ENCODE measurements around the gene ST6GALNAC2.
A peak's percentile ranks its signal among the peaks of the same experiment; 100 is the strongest.
"Not testable (repeated sequence)": the region's sequence is repeated elsewhere in the genome, so short reads cannot be mapped to it uniquely, and the experiment has no call there.

Gene ST6GALNAC2

GRCh38 chr17:76540381-76541300, 45.0 kb downstream of the ST6GALNAC2 start:
- peaks cover 53 to 66% of the 10 kb centered on the region in 2 donors for H3K27me3 Mint-ChIP-seq
- H3K4me1 Mint-ChIP-seq, result peaks cover 17 to 25% of the 10 kb centered on the region in 2 donors
- ATAC-seq (replicated peaks) (peak; percentile 76), DNase-seq (no peak)
- peak overlapping the region; percentile 45 to 67 for H3K4me3 Mint-ChIP-seq
- peaks cover 1 to 7% of the 10 kb centered on the region in 2 donors for H3K36me3 Mint-ChIP-seq
- H3K9me3 Mint-ChIP-seq, result no peaks in the 10 kb centered on the region
- H3K27ac Mint-ChIP-seq, result no peak overlapping the region

GRCh38 chr17:76539631-76540271, 45.9 kb downstream of the ST6GALNAC2 start, which contains the start of gene PRCD:
TSS of gene PRCD (plus strand) at chr17:76540044. CDS start at chr17:76540142, 98 bp downstream.
- peaks cover 1 to 7% of the 10 kb centered on the region in 2 donors for H3K36me3 Mint-ChIP-seq
- peaks cover 56 to 72% of the 10 kb centered on the region in 2 donors for H3K27me3 Mint-ChIP-seq
- no peak for DNase-seq
- no peak for ATAC-seq (replicated peaks)
- H3K4me1 Mint-ChIP-seq, result peaks cover 24 to 32% of the 10 kb centered on the region in 2 donors
- H3K27ac Mint-ChIP-seq, result peak within 1 kb of the TSS; percentile 26
- no peaks in the 10 kb centered on the region for H3K9me3 Mint-ChIP-seq
- H3K4me3 Mint-ChIP-seq, result peak within 1 kb of the TSS; percentile 55 to 67

DNA sequence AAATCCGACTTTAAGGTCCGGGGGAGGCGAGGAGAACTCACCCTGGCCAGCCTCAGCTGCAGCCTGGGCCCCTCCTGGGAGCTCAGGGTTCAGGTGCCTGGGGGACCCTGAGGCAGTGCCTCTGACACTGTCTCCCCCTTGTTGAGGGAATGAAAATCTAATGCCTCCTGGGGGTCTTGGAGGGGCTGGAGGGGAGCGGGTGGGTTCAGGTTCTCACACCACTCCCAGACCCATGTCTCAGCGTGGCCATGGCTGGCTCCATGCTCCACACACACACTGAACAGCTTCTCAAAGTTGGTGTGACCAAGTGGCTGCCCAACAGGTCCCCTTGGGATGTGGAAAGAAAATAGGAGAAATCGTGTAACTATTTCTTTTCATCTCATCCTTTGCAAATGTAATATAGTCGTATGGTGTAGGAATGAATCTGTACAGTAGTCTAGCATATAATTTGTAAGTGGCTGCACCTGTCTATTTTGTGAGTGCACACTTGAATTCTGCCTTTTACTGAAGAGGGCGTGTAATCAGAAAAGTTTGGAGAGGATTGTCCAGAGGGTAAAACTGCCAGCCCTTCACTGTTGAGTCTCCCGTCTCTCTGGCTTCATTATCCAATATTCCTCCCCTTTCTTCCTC, 46.6 kb downstream of the ST6GALNAC2 start:
- H3K4me3 Mint-ChIP-seq, result peak overlapping the region; percentile 55 to 63
- peak overlapping the region; percentile 26 for H3K27ac Mint-ChIP-seq
- H3K36me3 Mint-ChIP-seq, result peaks cover 0 to 5% of the 10 kb centered on the region in 2 donors
- ATAC-seq (replicated peaks) (no peak), DNase-seq (no peak)
- peaks cover 51 to 65% of the 10 kb centered on the region in 2 donors for H3K27me3 Mint-ChIP-seq
- H3K4me1 Mint-ChIP-seq, result peaks cover 25 to 34% of the 10 kb centered on the region in 2 donors
- no peaks in the 10 kb centered on the region for H3K9me3 Mint-ChIP-seq

GRCh38 chr17:76538281-76538931, 47.3 kb downstream of the ST6GALNAC2 start:
- H3K27me3 Mint-ChIP-seq, result peaks cover 48 to 62% of the 10 kb centered on the region in 2 donors
- peak; percentile 7 to 24 for ATAC-seq (replicated peaks)
- peaks cover 25 to 34% of the 10 kb centered on the region in 2 donors for H3K4me1 Mint-ChIP-seq
- H3K27ac Mint-ChIP-seq, result no peak overlapping the region
- peaks cover 0 to 3% of the 10 kb centered on the region in 2 donors for H3K36me3 Mint-ChIP-seq
- peak overlapping the region; percentile 62 to 64 for H3K4me3 Mint-ChIP-seq
- no peak for DNase-seq
- H3K9me3 Mint-ChIP-seq, result no peaks in the 10 kb centered on the region

DNA sequence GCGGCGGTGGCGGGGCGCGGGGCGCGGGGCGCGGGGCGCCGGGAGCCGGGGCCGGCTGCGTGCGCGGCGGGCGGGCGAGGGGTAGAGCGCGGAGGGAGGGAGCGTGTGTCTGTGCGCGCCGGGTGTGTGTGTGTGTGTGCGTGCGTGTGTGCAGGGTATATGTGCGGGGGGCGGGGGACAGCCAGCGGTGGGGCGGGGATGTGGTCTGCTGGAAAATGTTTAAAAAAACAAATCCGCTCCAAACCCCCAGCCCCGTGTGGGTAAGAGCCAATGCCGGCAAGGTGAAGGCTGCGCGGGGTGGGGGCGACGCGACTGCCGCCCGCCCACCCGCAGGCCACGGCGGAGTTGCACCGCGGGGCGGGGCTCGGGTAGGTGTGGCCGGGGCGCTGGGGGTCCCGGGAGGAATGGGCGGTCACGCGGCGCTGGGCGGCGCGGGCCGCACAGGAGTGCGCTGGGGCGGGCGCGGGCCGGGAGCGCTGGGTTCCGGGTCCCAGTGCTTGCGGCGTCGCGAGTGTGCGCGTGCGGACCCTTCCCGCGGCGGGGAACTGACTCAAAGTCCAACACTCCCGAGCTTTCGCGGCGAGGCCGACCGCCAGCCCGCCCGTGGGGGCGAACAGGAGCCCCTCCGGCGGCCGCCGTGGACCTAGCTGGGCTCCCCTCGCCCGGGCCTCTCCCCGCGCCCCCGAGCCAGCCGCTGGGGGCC, 47.9 kb downstream of the ST6GALNAC2 start, which contains the start of gene CYGB:
Gene CYGB (minus strand): TSS at position 132 of the 703 bp plus-strand sequence. CDS start 167 bp downstream, outside the sequence.
- Mint-ChIP-seq H3K27ac (no peak within 1 kb of the TSS), H3K27me3 (peaks cover 46 to 60% of the 10 kb centered on the region in 2 donors), H3K4me1 (peaks cover 25 to 34% of the 10 kb centered on the region in 2 donors), H3K36me3 (peaks cover 0 to 3% of the 10 kb centered on the region in 2 donors), H3K4me3 (peak within 1 kb of the TSS; percentile 62 to 72), H3K9me3 (no peaks in the 10 kb centered on the region)
- DNase-seq (no peak), ATAC-seq (replicated peaks) (peak; percentile 51 to 62)

DNA sequence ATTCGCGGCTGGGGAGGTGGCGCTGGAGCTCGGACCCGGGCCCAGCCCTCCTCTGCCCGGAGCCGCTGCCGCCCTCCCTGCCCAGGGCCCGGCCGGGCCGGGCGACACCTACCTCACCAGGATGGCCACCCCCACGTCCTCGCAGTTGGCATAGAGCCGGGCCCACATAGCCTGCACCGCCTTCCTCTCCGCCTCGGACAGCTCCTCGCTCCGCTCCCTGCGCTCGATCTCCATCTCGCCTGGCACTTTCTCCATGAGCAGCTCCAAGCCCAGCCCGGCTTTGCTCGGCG, 48.4 kb downstream of the ST6GALNAC2 start:
- Mint-ChIP-seq H3K27ac (no peak overlapping the region), H3K4me1 (peaks cover 26 to 34% of the 10 kb centered on the region in 2 donors), H3K27me3 (peaks cover 41 to 55% of the 10 kb centered on the region in 2 donors), H3K4me3 (peak overlapping the region; percentile 59 to 72), H3K36me3 (peaks cover 0 to 2% of the 10 kb centered on the region in 2 donors), H3K9me3 (no peaks in the 10 kb centered on the region)
- ATAC-seq (replicated peaks) (peak; percentile 26 to 33), DNase-seq (no peak)

GRCh38 chr17:76536511-76537287, 49.0 kb downstream of the ST6GALNAC2 start:
- H3K27ac Mint-ChIP-seq, result no peak overlapping the region
- ATAC-seq (replicated peaks), result no peak
- peaks cover 37 to 51% of the 10 kb centered on the region in 2 donors for H3K27me3 Mint-ChIP-seq
- H3K9me3 Mint-ChIP-seq, result no peaks in the 10 kb centered on the region
- no peaks in the 10 kb centered on the region for H3K36me3 Mint-ChIP-seq
- no peak for DNase-seq
- no peak overlapping the region for H3K4me3 Mint-ChIP-seq
- H3K4me1 Mint-ChIP-seq, result peaks cover 31 to 39% of the 10 kb centered on the region in 2 donors

- Mint-ChIP-seq H3K4me3 (no peak overlapping the region), H3K4me1 (peaks cover 32 to 44% of the 10 kb centered on the region in 2 donors), H3K27me3 (peaks cover 34 to 47% of the 10 kb centered on the region in 2 donors), H3K9me3 (no peaks in the 10 kb centered on the region), H3K36me3 (no peaks in the 10 kb centered on the region), H3K27ac (no peak overlapping the region)
- ATAC-seq (replicated peaks) (no peak), DNase-seq (no peak)
These were observed 49.7 kb downstream of the ST6GALNAC2 start for GRCh38 chr17:76535788-76536510.

GRCh38 chr17:76534831-76535732, 50.6 kb downstream of the ST6GALNAC2 start:
- no peaks in the 10 kb centered on the region for H3K9me3 Mint-ChIP-seq
- H3K27ac Mint-ChIP-seq, result no peak overlapping the region
- peaks cover 29 to 43% of the 10 kb centered on the region in 2 donors for H3K4me1 Mint-ChIP-seq

GRCh38 chr17:76533640-76534359, 51.9 kb downstream of the ST6GALNAC2 start:
- H3K9me3 Mint-ChIP-seq; ATAC-seq (replicated peaks); H3K36me3 Mint-ChIP-seq; H3K4me3 Mint-ChIP-seq; DNase-seq: not testable (repeated sequence)
- H3K4me1 Mint-ChIP-seq, result peaks cover 32 to 53% of the 10 kb centered on the region in 2 donors
- H3K27me3 Mint-ChIP-seq, result peaks cover 16 to 29% of the 10 kb centered on the region in 2 donors
- peak overlapping the region; percentile 31 for H3K27ac Mint-ChIP-seq

More at GRCh38 chr17:76534831-76535732, 50.6 kb downstream of the ST6GALNAC2 start:
- Mint-ChIP-seq H3K36me3 (no peaks in the 10 kb centered on the region), H3K4me3 (no peak overlapping the region), H3K27me3 (peaks cover 26 to 39% of the 10 kb centered on the region in 2 donors)
- no peak for DNase-seq
- ATAC-seq (replicated peaks), result no peak

GRCh38 chr17:76532072-76532651, 53.5 kb downstream of the ST6GALNAC2 start:
- Mint-ChIP-seq H3K27ac (peak overlapping the region; percentile 71), H3K4me3 (no peak overlapping the region), H3K9me3 (no peaks in the 10 kb centered on the region), H3K4me1 (peaks cover 39 to 63% of the 10 kb centered on the region in 2 donors), H3K27me3 (peaks cover 14 to 18% of the 10 kb centered on the region in 2 donors), H3K36me3 (no peaks in the 10 kb centered on the region)
- ATAC-seq (replicated peaks), result no peak
- no peak for DNase-seq
